ENCODE measurements around the gene KRTAP3-3.

KRTAP3-3 gene

GRCh38 chr17:40962059-40962561, 31.9 kb downstream of the KRTAP3-3 start:
- no peak overlapping the region for H3K9ac ChIP-seq (ENCODE audit: low read depth, low read length)
- H3K79me2 ChIP-seq (ENCODE audit: insufficient read depth, low read length): no peaks in the 10 kb centered on the region
- H3K27me3 ChIP-seq (ENCODE audit: insufficient read depth, low read length, poor library complexity): peaks cover 9% of the 10 kb centered on the region
- H3K36me3 ChIP-seq (ENCODE audit: insufficient read depth, low read length): no peaks in the 10 kb centered on the region
- no peak overlapping the region for H2AFZ ChIP-seq (ENCODE audit: low read depth, low read length)
- TF ChIP-seq EZH2 (IDR thresholded peaks at IDR 0.05; ENCODE audit: borderline replicate concordance, low read depth, low read length, severe bottlenecking): no peak
- TF ChIP-seq CTCF (IDR thresholded peaks at IDR 0.05; ENCODE audit: borderline replicate concordance, extremely low read depth, low read length, poor library complexity, severe bottlenecking): no peak
- no peak overlapping the region for H3K4me3 ChIP-seq (ENCODE audit: low read depth in 1 of 2, low read length in 2 of 2)
- ATAC-seq (ENCODE audit: insufficient read depth, low read depth) (no peak), DNase-seq (no peak)
- no peaks in the 10 kb centered on the region for H3K9me3 ChIP-seq (ENCODE audit: insufficient read depth, low read length, severe bottlenecking)
- no peaks in the 10 kb centered on the region for H4K20me1 ChIP-seq (ENCODE audit: insufficient read depth, low read length)
- H3K4me2 ChIP-seq (ENCODE audit: insufficient read depth, low read length): no peak overlapping the region
- no peak overlapping the region for H3K27ac ChIP-seq (ENCODE audit: low read length)
- no peaks in the 10 kb centered on the region for H3K4me1 ChIP-seq (ENCODE audit: insufficient read depth, low read length)

GRCh38 chr17:40961591-40961990, 32.4 kb downstream of the KRTAP3-3 start:
- ATAC-seq (ENCODE audit: insufficient read depth, low read depth): no peak
- H3K4me1 ChIP-seq (ENCODE audit: insufficient read depth, low read length): no peaks in the 10 kb centered on the region
- no peak for DNase-seq
- no peak overlapping the region for H2AFZ ChIP-seq (ENCODE audit: low read depth, low read length)
- H3K4me2 ChIP-seq (ENCODE audit: insufficient read depth, low read length): no peak overlapping the region
- H3K27me3 ChIP-seq (ENCODE audit: insufficient read depth, low read length, poor library complexity): peaks cover 11% of the 10 kb centered on the region
- H3K9ac ChIP-seq (ENCODE audit: low read depth, low read length): no peak overlapping the region
- H3K27ac ChIP-seq (ENCODE audit: low read length): no peak overlapping the region
- no peaks in the 10 kb centered on the region for H3K79me2 ChIP-seq (ENCODE audit: insufficient read depth, low read length)
- H4K20me1 ChIP-seq (ENCODE audit: insufficient read depth, low read length): no peaks in the 10 kb centered on the region
- H3K36me3 ChIP-seq (ENCODE audit: insufficient read depth, low read length): no peaks in the 10 kb centered on the region
- TF ChIP-seq EZH2 (IDR thresholded peaks at IDR 0.05; ENCODE audit: borderline replicate concordance, low read depth, low read length, severe bottlenecking) (no peak), CTCF (IDR thresholded peaks at IDR 0.05; ENCODE audit: borderline replicate concordance, extremely low read depth, low read length, poor library complexity, severe bottlenecking) (no peak)
- no peak overlapping the region for H3K4me3 ChIP-seq (ENCODE audit: low read depth in 1 of 2, low read length in 2 of 2)
- no peaks in the 10 kb centered on the region for H3K9me3 ChIP-seq (ENCODE audit: insufficient read depth, low read length, severe bottlenecking)

- Histone ChIP-seq H3K4me1 (ENCODE audit: insufficient read depth, low read length) (no peaks in the 10 kb centered on the region), H3K79me2 (ENCODE audit: insufficient read depth, low read length) (no peaks in the 10 kb centered on the region), H3K9ac (ENCODE audit: low read depth, low read length) (no peak overlapping the region), H3K36me3 (ENCODE audit: insufficient read depth, low read length) (no peaks in the 10 kb centered on the region), H3K9me3 (ENCODE audit: insufficient read depth, low read length, severe bottlenecking) (no peaks in the 10 kb centered on the region), H4K20me1 (ENCODE audit: insufficient read depth, low read length) (no peaks in the 10 kb centered on the region), H2AFZ (ENCODE audit: low read depth, low read length) (0 out of 2 replicates have a peak overlapping the region, but pooled peaks have one; percentile 8), H3K4me2 (ENCODE audit: insufficient read depth, low read length) (no peak overlapping the region), H3K27me3 (ENCODE audit: insufficient read depth, low read length, poor library complexity) (peaks cover 16% of the 10 kb centered on the region), H3K4me3 (ENCODE audit: low read depth in 1 of 2, low read length in 2 of 2) (no peak overlapping the region), H3K27ac (ENCODE audit: low read length) (no peak overlapping the region)
- ATAC-seq (ENCODE audit: insufficient read depth, low read depth) (no peak), DNase-seq (no peak)
- TF ChIP-seq CTCF (IDR thresholded peaks at IDR 0.05; ENCODE audit: borderline replicate concordance, extremely low read depth, low read length, poor library complexity, severe bottlenecking) (no peak), EZH2 (IDR thresholded peaks at IDR 0.05; ENCODE audit: borderline replicate concordance, low read depth, low read length, severe bottlenecking) (no peak)
Observed at GRCh38 chr17:40960144-40960543, 33.8 kb downstream of the KRTAP3-3 start.
